PFSK-1 (cell line): ENCODE data around the gene ADAMTS16.

Source experiments
- POLR2AphosphoS5 ChIP-seq: IDR thresholded peaks from 2 replicates; pipeline ENCODE4 v1.6.1; 2012; ENCODE audit warnings: low read depth, mild to moderate bottlenecking, control low read depth, low read length, moderate library complexity
- TF ChIP-seq, protein P1 (sequence below), 2 experiments: IDR thresholded peaks; 2 replicates each; pipeline versions ENCODE4 v1.6.1 to v1.8.0; 2011 to 2012; ENCODE audit warnings: low read depth in 2 of 2, low read length in 2 of 2, control low read depth in 1 of 2, inconsistent platforms in 1 of 2, mild to moderate bottlenecking in 1 of 2, moderate library complexity in 1 of 2; ENCODE audit not compliant: insufficient read depth in 1 of 2

DNA sequence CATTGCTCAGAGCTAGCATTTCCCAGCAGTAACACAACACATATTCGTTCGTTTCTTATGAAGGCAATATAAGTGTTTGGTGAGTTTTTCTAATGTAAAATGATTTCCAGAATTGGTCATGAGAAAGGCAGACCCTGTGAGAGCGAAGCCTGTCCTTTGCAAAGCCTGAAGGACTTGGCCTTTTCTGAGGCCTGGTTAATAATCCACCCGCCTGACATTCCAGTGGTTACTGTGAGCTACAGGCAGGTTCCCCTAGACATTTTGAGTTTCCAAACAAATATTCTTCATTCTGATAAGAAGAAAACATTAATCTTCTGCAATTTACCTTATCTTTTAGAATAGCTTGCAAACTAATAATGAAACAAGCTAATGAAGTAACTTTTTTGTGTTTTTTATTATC lies 38.0 kb downstream of the ADAMTS16 start:
- TF ChIP-seq, protein P1, sequence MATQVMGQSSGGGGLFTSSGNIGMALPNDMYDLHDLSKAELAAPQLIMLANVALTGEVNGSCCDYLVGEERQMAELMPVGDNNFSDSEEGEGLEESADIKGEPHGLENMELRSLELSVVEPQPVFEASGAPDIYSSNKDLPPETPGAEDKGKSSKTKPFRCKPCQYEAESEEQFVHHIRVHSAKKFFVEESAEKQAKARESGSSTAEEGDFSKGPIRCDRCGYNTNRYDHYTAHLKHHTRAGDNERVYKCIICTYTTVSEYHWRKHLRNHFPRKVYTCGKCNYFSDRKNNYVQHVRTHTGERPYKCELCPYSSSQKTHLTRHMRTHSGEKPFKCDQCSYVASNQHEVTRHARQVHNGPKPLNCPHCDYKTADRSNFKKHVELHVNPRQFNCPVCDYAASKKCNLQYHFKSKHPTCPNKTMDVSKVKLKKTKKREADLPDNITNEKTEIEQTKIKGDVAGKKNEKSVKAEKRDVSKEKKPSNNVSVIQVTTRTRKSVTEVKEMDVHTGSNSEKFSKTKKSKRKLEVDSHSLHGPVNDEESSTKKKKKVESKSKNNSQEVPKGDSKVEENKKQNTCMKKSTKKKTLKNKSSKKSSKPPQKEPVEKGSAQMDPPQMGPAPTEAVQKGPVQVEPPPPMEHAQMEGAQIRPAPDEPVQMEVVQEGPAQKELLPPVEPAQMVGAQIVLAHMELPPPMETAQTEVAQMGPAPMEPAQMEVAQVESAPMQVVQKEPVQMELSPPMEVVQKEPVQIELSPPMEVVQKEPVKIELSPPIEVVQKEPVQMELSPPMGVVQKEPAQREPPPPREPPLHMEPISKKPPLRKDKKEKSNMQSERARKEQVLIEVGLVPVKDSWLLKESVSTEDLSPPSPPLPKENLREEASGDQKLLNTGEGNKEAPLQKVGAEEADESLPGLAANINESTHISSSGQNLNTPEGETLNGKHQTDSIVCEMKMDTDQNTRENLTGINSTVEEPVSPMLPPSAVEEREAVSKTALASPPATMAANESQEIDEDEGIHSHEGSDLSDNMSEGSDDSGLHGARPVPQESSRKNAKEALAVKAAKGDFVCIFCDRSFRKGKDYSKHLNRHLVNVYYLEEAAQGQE (IDR thresholded peaks at IDR 0.05; ENCODE audit: insufficient read depth in 1 of 2, low read depth in 2 of 2, low read length in 2 of 2), result no peak
- TF ChIP-seq POLR2AphosphoS5, result no peak
